H1 (cell line): Measurements from ENCODE around the gene NFIA. TPM values are rescaled to one million over a fixed set of nuclear protein-coding genes. Genes with fewer than 3 reads are reported as not detected.

ENCODE experiments used
- BRCA1 ChIP-seq: IDR thresholded peaks from 2 replicates; pipeline ENCODE4 v1.6.1; 2012; ENCODE audit warnings: low read depth, low read length, improper control_type of control experiment
- CBX8 ChIP-seq: fragments of 300-800, 300-1000 bp; sonication (generic); IDR thresholded peaks from 2 replicates; pipeline ENCODE4 v1.7.1; 2016; ENCODE audit warnings: low read depth, low read length, borderline replicate concordance
- CEBPB ChIP-seq: IDR thresholded peaks from 2 replicates; pipeline ENCODE4 v1.6.1; 2012; ENCODE audit warnings: low read depth, low read length
- CREB1 ChIP-seq: IDR thresholded peaks from 2 replicates; pipeline ENCODE4 v1.6.1; 2012; ENCODE audit warnings: inconsistent platforms
- CTBP2 ChIP-seq: IDR thresholded peaks from 2 replicates; pipeline ENCODE4 v1.7.0; 2011; ENCODE audit warnings: borderline replicate concordance, mild to moderate bottlenecking, moderate library complexity, mixed read lengths, low read length; ENCODE audit not compliant: insufficient read depth, insufficient read length
- HDAC6 ChIP-seq: IDR thresholded peaks from one replicate; pipeline ENCODE4 v1.7.1; 2012; ENCODE audit warnings: low read depth, mild to moderate bottlenecking, inconsistent platforms, low read length, moderate library complexity
- YY1 ChIP-seq: IDR thresholded peaks from 2 replicates; pipeline ENCODE4 v1.6.1; 2011; ENCODE audit warnings: low read depth, mild to moderate bottlenecking, low read length
- ZNF274 ChIP-seq: IDR thresholded peaks from 2 replicates; pipeline ENCODE4 v1.7.0; 2012; ENCODE audit warnings: low read length, borderline replicate concordance; ENCODE audit errors: extremely low read depth
- polyA plus RNA-seq, 7 experiments: library from polyadenylated mRNA; depleted of rRNA in 3 of 7; stranded (reverse) in 5 of 7; unstranded in 2 of 7; fragments of >200 nt in 5 of 7; fragments of 200-250 nt in 2 of 7; gene quantifications; 1 replicate in 5 of 7; 2 replicates in 1 of 7; 4 replicates in 1 of 7; pipeline versions ENCODE4 v1.2.1 to v1.2.3, GENCODE V29; 2011 to 2013; ENCODE audit warnings: missing spikeins in 2 of 7, mixed read lengths in 2 of 7
- total RNA-seq: library from RNA; stranded (reverse); fragmentation: NEBNext Ultra II Directional; extraction: Animal tissue kit (Norgen Biotek cat#: 25700); gene quantifications from 2 replicates; pipeline ENCODE4 v1.2.1, GENCODE V29; 2021
- TF ChIP-seq, protein P1 (sequence below): fragments of 300-600 bp; sonication (generic); IDR thresholded peaks from 2 replicates; pipeline ENCODE4 v1.7.1; 2012; ENCODE audit warnings: low read length, moderate library complexity, mild to moderate bottlenecking, inconsistent platforms; ENCODE audit not compliant: insufficient replicate concordance

NFIA gene
- total and polyA plus RNA-seq, 2 of the 8 experiments (the other 6 are each of a cell fraction or from before 2014, with no cell fraction given), result 1.8 to 2.3 TPM

- TF ChIP-seq, protein P1, sequence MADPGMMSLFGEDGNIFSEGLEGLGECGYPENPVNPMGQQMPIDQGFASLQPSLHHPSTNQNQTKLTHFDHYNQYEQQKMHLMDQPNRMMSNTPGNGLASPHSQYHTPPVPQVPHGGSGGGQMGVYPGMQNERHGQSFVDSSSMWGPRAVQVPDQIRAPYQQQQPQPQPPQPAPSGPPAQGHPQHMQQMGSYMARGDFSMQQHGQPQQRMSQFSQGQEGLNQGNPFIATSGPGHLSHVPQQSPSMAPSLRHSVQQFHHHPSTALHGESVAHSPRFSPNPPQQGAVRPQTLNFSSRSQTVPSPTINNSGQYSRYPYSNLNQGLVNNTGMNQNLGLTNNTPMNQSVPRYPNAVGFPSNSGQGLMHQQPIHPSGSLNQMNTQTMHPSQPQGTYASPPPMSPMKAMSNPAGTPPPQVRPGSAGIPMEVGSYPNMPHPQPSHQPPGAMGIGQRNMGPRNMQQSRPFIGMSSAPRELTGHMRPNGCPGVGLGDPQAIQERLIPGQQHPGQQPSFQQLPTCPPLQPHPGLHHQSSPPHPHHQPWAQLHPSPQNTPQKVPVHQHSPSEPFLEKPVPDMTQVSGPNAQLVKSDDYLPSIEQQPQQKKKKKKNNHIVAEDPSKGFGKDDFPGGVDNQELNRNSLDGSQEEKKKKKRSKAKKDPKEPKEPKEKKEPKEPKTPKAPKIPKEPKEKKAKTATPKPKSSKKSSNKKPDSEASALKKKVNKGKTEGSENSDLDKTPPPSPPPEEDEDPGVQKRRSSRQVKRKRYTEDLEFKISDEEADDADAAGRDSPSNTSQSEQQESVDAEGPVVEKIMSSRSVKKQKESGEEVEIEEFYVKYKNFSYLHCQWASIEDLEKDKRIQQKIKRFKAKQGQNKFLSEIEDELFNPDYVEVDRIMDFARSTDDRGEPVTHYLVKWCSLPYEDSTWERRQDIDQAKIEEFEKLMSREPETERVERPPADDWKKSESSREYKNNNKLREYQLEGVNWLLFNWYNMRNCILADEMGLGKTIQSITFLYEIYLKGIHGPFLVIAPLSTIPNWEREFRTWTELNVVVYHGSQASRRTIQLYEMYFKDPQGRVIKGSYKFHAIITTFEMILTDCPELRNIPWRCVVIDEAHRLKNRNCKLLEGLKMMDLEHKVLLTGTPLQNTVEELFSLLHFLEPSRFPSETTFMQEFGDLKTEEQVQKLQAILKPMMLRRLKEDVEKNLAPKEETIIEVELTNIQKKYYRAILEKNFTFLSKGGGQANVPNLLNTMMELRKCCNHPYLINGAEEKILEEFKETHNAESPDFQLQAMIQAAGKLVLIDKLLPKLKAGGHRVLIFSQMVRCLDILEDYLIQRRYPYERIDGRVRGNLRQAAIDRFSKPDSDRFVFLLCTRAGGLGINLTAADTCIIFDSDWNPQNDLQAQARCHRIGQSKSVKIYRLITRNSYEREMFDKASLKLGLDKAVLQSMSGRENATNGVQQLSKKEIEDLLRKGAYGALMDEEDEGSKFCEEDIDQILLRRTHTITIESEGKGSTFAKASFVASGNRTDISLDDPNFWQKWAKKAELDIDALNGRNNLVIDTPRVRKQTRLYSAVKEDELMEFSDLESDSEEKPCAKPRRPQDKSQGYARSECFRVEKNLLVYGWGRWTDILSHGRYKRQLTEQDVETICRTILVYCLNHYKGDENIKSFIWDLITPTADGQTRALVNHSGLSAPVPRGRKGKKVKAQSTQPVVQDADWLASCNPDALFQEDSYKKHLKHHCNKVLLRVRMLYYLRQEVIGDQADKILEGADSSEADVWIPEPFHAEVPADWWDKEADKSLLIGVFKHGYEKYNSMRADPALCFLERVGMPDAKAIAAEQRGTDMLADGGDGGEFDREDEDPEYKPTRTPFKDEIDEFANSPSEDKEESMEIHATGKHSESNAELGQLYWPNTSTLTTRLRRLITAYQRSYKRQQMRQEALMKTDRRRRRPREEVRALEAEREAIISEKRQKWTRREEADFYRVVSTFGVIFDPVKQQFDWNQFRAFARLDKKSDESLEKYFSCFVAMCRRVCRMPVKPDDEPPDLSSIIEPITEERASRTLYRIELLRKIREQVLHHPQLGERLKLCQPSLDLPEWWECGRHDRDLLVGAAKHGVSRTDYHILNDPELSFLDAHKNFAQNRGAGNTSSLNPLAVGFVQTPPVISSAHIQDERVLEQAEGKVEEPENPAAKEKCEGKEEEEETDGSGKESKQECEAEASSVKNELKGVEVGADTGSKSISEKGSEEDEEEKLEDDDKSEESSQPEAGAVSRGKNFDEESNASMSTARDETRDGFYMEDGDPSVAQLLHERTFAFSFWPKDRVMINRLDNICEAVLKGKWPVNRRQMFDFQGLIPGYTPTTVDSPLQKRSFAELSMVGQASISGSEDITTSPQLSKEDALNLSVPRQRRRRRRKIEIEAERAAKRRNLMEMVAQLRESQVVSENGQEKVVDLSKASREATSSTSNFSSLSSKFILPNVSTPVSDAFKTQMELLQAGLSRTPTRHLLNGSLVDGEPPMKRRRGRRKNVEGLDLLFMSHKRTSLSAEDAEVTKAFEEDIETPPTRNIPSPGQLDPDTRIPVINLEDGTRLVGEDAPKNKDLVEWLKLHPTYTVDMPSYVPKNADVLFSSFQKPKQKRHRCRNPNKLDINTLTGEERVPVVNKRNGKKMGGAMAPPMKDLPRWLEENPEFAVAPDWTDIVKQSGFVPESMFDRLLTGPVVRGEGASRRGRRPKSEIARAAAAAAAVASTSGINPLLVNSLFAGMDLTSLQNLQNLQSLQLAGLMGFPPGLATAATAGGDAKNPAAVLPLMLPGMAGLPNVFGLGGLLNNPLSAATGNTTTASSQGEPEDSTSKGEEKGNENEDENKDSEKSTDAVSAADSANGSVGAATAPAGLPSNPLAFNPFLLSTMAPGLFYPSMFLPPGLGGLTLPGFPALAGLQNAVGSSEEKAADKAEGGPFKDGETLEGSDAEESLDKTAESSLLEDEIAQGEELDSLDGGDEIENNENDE, result no peak
- no peak for TF ChIP-seq YY1
- TF ChIP-seq BRCA1, result no peak
- TF ChIP-seq CEBPB, result no peak
- no peak for TF ChIP-seq CTBP2
- no peak for TF ChIP-seq CBX8
- no peak for TF ChIP-seq CREB1
- no peak for TF ChIP-seq ZNF274
- TF ChIP-seq HDAC6, result no peak
These were observed 156.0 kb downstream of the NFIA start (continued) for GRCh38 chr1:61238359-61238665.
